ENCODE results near the gene CRYBB1. TPM values are rescaled to one million over a fixed set of nuclear protein-coding genes. Genes with fewer than 3 reads are reported as not detected.

The CRYBB1 gene
- total and polyA plus RNA-seq, 9 donors = 0.26 to 1.4 (median 0.37) TPM; not detected in 2

DNA sequence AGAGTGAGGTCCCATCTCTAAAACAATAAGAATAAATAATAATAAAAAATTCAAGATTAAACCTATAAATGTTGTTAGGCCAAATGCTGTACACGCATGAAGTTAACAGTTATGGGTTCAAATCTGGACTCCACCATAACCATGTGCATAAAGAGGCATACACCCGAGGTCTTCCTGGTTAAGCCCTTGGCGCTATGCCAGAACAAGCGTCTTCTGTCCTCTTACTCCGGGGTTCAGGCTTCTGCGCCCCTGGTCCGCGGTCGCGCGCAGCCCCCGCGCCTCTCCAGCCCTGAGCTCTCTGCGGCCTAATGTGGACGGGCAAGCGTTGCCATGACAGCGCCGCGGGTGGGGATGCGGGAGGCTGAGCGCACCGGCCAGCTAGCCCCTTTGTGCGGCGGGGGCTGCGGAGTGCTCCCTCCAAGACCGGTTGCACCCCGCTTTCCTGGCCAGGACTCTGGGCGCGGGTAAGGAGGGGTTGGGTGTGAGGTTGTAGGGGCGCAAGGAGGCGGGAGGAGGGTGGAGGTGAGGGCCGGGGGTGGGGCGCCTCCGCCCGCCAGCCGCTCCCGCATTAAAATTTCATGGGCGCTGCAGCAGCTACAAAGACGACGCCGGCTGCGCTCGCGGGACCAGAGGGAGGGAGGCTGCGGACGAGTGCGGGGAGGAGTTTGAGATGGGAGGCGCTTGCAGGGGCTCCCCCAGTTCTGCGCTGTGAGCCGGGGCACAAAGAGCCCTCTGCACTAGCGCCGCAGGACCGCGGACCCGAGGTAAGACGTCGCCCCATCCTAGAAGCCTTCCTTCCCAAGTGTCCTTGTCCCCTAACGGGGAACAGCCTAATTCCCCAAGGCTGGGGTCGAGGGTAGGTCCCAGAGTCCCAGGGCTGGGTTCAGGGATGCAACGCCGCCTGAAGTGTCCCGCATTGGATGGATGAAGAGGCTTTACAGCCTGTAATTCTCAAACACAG lies 39.3 kb upstream of the CRYBB1 start, which contains the start of gene MIAT:
TSS of gene MIAT (plus strand) at position 698 of the 961 bp plus-strand sequence.
- 1 to 2% (median 2%) methylated on average over 52 to 62 of the region's 62 CpGs for WGBS, 3 donors
- H3K4me1 ChIP-seq (ENCODE audit: insufficient read depth) = no peaks in the 10 kb centered on the region
- no peak within 1 kb of the TSS for H3K27ac ChIP-seq
- H3K9me3 ChIP-seq = no peaks in the 10 kb centered on the region
- H3K4me3 ChIP-seq = no peak within 1 kb of the TSS
- no peaks in the 10 kb centered on the region for H3K36me3 ChIP-seq
- H3K27me3 ChIP-seq = no peaks in the 10 kb centered on the region
- intact Hi-C loops (cut with DNase I) = loop anchor here in 1 of 4 donors (5.0 kb wide), 1 partner anchor 1770 kb away; no protein-coding TSS in a partner anchor
- no peak for DNase-seq
- TF ChIP-seq, protein P1, sequence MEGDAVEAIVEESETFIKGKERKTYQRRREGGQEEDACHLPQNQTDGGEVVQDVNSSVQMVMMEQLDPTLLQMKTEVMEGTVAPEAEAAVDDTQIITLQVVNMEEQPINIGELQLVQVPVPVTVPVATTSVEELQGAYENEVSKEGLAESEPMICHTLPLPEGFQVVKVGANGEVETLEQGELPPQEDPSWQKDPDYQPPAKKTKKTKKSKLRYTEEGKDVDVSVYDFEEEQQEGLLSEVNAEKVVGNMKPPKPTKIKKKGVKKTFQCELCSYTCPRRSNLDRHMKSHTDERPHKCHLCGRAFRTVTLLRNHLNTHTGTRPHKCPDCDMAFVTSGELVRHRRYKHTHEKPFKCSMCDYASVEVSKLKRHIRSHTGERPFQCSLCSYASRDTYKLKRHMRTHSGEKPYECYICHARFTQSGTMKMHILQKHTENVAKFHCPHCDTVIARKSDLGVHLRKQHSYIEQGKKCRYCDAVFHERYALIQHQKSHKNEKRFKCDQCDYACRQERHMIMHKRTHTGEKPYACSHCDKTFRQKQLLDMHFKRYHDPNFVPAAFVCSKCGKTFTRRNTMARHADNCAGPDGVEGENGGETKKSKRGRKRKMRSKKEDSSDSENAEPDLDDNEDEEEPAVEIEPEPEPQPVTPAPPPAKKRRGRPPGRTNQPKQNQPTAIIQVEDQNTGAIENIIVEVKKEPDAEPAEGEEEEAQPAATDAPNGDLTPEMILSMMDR (IDR thresholded peaks at IDR 0.05) = no peak
- TF ChIP-seq EP300 (IDR thresholded peaks at IDR 0.05) (no peak), POLR2A (IDR thresholded peaks at IDR 0.05) (no peak)

GRCh38 chr22:26651815-26652214 lies 34.0 kb upstream of the CRYBB1 start:
- no peaks in the 10 kb centered on the region for H3K9me3 ChIP-seq
- no peaks in the 10 kb centered on the region for H3K36me3 ChIP-seq
- H3K4me1 ChIP-seq (ENCODE audit: insufficient read depth) = no peaks in the 10 kb centered on the region
- intact Hi-C loops (cut with DNase I) = no loop called here
- no peaks in the 10 kb centered on the region for H3K27me3 ChIP-seq
- DNase-seq = no peak
- no peak for TF ChIP-seq POLR2A (IDR thresholded peaks at IDR 0.05)
- TF ChIP-seq, protein P1 (IDR thresholded peaks at IDR 0.05) = no peak
- no peak for TF ChIP-seq EP300 (IDR thresholded peaks at IDR 0.05)
- no peak overlapping the region for H3K4me3 ChIP-seq
- no peak overlapping the region for H3K27ac ChIP-seq
- 76 to 84% (median 84%) methylated on average over 10 of the region's 10 CpGs for WGBS, 3 donors

GRCh38 chr22:26650722-26651421 lies 33.0 kb upstream of the CRYBB1 start:
- Histone ChIP-seq H3K4me3 (no peak overlapping the region), H3K4me1 (ENCODE audit: insufficient read depth) (no peaks in the 10 kb centered on the region), H3K36me3 (no peaks in the 10 kb centered on the region), H3K9me3 (no peaks in the 10 kb centered on the region), H3K27me3 (no peaks in the 10 kb centered on the region), H3K27ac (no peak overlapping the region)
- intact Hi-C loops (cut with DNase I) = no loop called here
- DNase-seq = no peak
- TF ChIP-seq, protein P1 (IDR thresholded peaks at IDR 0.05) = no peak
- TF ChIP-seq POLR2A (IDR thresholded peaks at IDR 0.05) = no peak
- TF ChIP-seq EP300 (IDR thresholded peaks at IDR 0.05) = no peak
- 77 to 80% (median 77%) methylated on average over 6 of the region's 6 CpGs for WGBS, 3 donors

DNA sequence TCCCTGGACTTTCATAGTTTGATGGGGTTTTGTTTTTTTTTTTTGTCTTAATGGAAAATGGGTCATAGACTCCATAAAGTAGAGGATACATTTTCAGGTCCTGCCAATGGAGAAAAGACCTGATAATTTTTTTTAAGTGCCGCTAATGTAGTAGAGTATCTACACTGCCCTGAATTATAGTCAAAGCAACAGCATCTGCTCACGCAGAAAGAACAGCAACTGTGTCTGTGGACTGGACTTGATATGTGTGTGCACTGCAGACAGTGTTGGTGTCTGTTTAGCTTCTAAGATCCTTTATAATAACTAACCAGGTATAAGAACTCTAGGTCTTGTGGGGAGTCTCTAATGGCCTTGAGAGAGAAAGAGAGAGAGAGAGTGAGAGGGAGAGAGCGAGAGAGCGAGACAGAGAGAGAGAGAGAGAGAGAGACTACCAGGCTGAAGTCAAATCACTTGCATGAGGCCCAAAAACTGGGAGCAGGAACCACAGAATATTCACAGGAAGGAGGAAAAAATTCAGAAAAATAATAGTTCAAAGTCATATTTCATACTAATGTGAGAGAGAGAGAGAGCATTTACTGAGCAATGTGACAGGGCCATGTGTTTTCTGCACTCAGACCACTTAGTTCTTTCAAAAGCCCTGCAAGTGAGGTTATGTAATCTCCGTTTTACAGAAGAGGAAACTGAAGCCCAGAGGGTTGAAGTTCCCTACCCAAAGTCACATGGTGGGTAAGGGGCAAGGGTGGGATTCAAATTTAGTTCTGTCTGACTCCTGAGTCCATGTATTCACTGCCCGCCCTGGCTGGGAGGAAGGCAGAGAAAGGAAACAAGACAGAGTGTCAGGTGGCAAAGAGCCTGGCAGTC lies 30.9 kb upstream of the CRYBB1 start:
- H3K27me3 ChIP-seq = no peaks in the 10 kb centered on the region
- H3K9me3 ChIP-seq = no peaks in the 10 kb centered on the region
- TF ChIP-seq POLR2A (IDR thresholded peaks at IDR 0.05) (no peak), EP300 (IDR thresholded peaks at IDR 0.05) (no peak)
- TF ChIP-seq, protein P1 (IDR thresholded peaks at IDR 0.05) = no peak
- H3K27ac ChIP-seq = no peak overlapping the region
- intact Hi-C loops (cut with DNase I) = no loop called here
- WGBS, 3 donors = 51 to 63% (median 52%) methylated on average over 6 of the region's 6 CpGs
- H3K4me1 ChIP-seq (ENCODE audit: insufficient read depth) = peaks cover 2% of the 10 kb centered on the region
- H3K36me3 ChIP-seq = no peaks in the 10 kb centered on the region
- H3K4me3 ChIP-seq = no peak overlapping the region
- DNase-seq = no peak
